Stimulated activated CD8-positive, alpha-beta memory T cell treated with anti-CD3 and anti-CD28 coated beads, Interleukin-12 subunit alpha, Interleukin-12 subunit beta, amount 100 ng/mL, for 24 hours (primary cell): Measurements from ENCODE around the gene LAG3.

Source experiments
- DNase-seq: peaks from one replicate; pipeline ENCODE4 v3.0.0-alpha.2; 2020; ENCODE audit errors: extremely low read depth

Gene LAG3

GRCh38 chr12:6772726-6773589 lies 638 bp downstream of the LAG3 start:
- DNase-seq, result no peak

- DNase-seq, result peak; percentile 58
These were observed 1.5 kb downstream of the LAG3 start for GRCh38 chr12:6773590-6774351.

- peak; percentile 23 for DNase-seq
These were observed 2.3 kb downstream of the LAG3 start for GRCh38 chr12:6774499-6775062.

- no peak for DNase-seq
These were observed 3.2 kb downstream of the LAG3 start for GRCh38 chr12:6775185-6776174.

- no peak for DNase-seq
These were observed 5.1 kb downstream of the LAG3 start for GRCh38 chr12:6777386-6777785.

GRCh38 chr12:6778217-6778573 lies 5.9 kb downstream of the LAG3 start:
- DNase-seq, result no peak

GRCh38 chr12:6778574-6779550 lies 6.5 kb downstream of the LAG3 start:
- peak; percentile 80 for DNase-seq

- no peak for DNase-seq
These were observed 7.5 kb downstream of the LAG3 start for GRCh38 chr12:6779708-6780432.

- DNase-seq, result no peak
These were observed 8.3 kb downstream of the LAG3 start for GRCh38 chr12:6780573-6780972.

- DNase-seq, result no peak
These were observed 9.8 kb downstream of the LAG3 start for GRCh38 chr12:6782119-6782518.

- DNase-seq, result no peak
These were observed 10.7 kb downstream of the LAG3 start for GRCh38 chr12:6782850-6783566.

GRCh38 chr12:6783828-6784227 lies 11.5 kb downstream of the LAG3 start:
- no peak for DNase-seq

- no peak for DNase-seq
These were observed 12.0 kb downstream of the LAG3 start for GRCh38 chr12:6784296-6784695.

- DNase-seq, result no peak
These were observed 12.4 kb downstream of the LAG3 start for GRCh38 chr12:6784761-6785160.

- no peak for DNase-seq
These were observed 14.2 kb downstream of the LAG3 start for GRCh38 chr12:6786416-6787094.

GRCh38 chr12:6787309-6787708 lies 15.0 kb downstream of the LAG3 start:
- no peak for DNase-seq

GRCh38 chr12:6788972-6789924 lies 16.9 kb downstream of the LAG3 start, which contains the start of gene CD4:
Gene CD4 (plus strand): TSS chr12:6789528. CDS start chr12:6800139, 10,611 bp downstream.
- no peak for DNase-seq
